OCI-LY7 (cell line): ENCODE measurements around the gene CDK6. TPM values are rescaled to one million over a fixed set of nuclear protein-coding genes. Genes with fewer than 3 reads are reported as not detected.

ENCODE experiments used
- BruUV-seq: library from RNA; stranded (reverse); fragments of 400-500 nt; replicated peaks from 2 replicates; lab custom pipeline; 2021; lab: Mats Ljungman, UMichigan
- CTCF ChIA-PET: fragments of 300-600 bp; sonication (Branson Sonifier 250); formaldehyde crosslinking; loops from one replicate; lab custom pipeline; 2022; ENCODE audit warnings: antibody characterized with exemption; ENCODE audit not compliant: unreplicated experiment; lab: Charles Lee
- POLR2A ChIA-PET: fragments of 300-600 bp; sonication (Branson Sonifier 250); formaldehyde crosslinking; loops from one replicate; lab custom pipeline; 2022; ENCODE audit warnings: antibody characterized with exemption; lab: Charles Lee
- DNase-seq: peaks from one replicate; pipeline ENCODE4 v3.0.0-alpha.2; 2015; ENCODE audit warnings: low spot score
- H2AFZ ChIP-seq: fragments of 200-600 bp; sonication (generic), shearing (Covaris generic); 2 replicates; pipeline ENCODE4 v1.6.1; 2014; ENCODE audit warnings: mild to moderate bottlenecking, antibody characterized with exemption, low read length, moderate library complexity
- H3K27ac ChIP-seq: fragments of 200-600 bp; sonication (generic); 2 replicates; pipeline ENCODE4 v1.5.1; 2014; ENCODE audit warnings: mixed run types, low read depth, mild to moderate bottlenecking, moderate library complexity, low read length, inconsistent platforms; ENCODE audit not compliant: poor library complexity, severe bottlenecking
- H3K36me3 ChIP-seq: fragments of 200-600 bp; sonication (generic); 2 replicates; pipeline ENCODE4 v1.6.1; 2014; ENCODE audit warnings: mild to moderate bottlenecking, antibody characterized with exemption, low read length, moderate library complexity, mixed read lengths; ENCODE audit not compliant: insufficient read depth
- H3K4me1 ChIP-seq: fragments of 200-600 bp; sonication (generic); 2 replicates; pipeline ENCODE4 v1.5.1; 2014; ENCODE audit warnings: mild to moderate bottlenecking, low read length; ENCODE audit not compliant: insufficient read depth, poor library complexity, severe bottlenecking
- H3K4me2 ChIP-seq: fragments of 200-600 bp; sonication (generic); 2 replicates; pipeline ENCODE4 v1.6.1; 2014; ENCODE audit warnings: mild to moderate bottlenecking, low read length
- H3K4me3 ChIP-seq: fragments of 200-600 bp; sonication (generic); 2 replicates; pipeline ENCODE4 v1.5.1; 2014; ENCODE audit warnings: mild to moderate bottlenecking, low read depth, low read length; ENCODE audit not compliant: poor library complexity, severe bottlenecking
- H3K79me2 ChIP-seq: fragments of 200-600 bp; sonication (generic); 2 replicates; pipeline ENCODE4 v1.6.1; 2016; ENCODE audit warnings: low read depth, mild to moderate bottlenecking, low read length, moderate library complexity, mixed read lengths; ENCODE audit not compliant: insufficient read depth
- H3K9me2 ChIP-seq: fragments of 200-600 bp; sonication (generic); 2 replicates; pipeline ENCODE4 v1.6.1; 2016; ENCODE audit warnings: mild to moderate bottlenecking, low read length, mixed read lengths; ENCODE audit not compliant: insufficient read depth
- H3K9me3 ChIP-seq: fragments of 200-600 bp; sonication (generic); 2 replicates; pipeline ENCODE4 v1.6.1; 2014; ENCODE audit warnings: mild to moderate bottlenecking, mixed run types, low read length, mixed read lengths
- H4K20me1 ChIP-seq: fragments of 200-600 bp; sonication (generic); 2 replicates; pipeline ENCODE4 v1.6.1; 2014; ENCODE audit warnings: mild to moderate bottlenecking, antibody characterized with exemption, low read length, moderate library complexity, mixed read lengths; ENCODE audit not compliant: insufficient read depth
- CTCF ChIP-seq: fragments of 200-600 bp; sonication (generic); conservative IDR thresholded peaks from 2 replicates; pipeline ENCODE4 v1.5.1; 2014; ENCODE audit warnings: mild to moderate bottlenecking, antibody characterized with exemption, low read length, moderate library complexity, mixed read lengths
- EZH2phosphoT487 ChIP-seq: fragments of 200-600 bp; sonication (generic); IDR thresholded peaks from 2 replicates; pipeline ENCODE4 v1.6.1; 2018; ENCODE audit warnings: low read depth, borderline replicate concordance, mild to moderate bottlenecking, mixed run types, antibody characterized with exemption, low read length, moderate library complexity, mixed read lengths
- intact Hi-C: fragments of 100-400 bp; cut with micrococcal nuclease; formaldehyde crosslinking; loops from one replicate; pipeline ENCODE4 v1.10.0; 2022; ENCODE audit not compliant: unreplicated experiment
- total RNA-seq, 2 experiments: library from RNA; depleted of rRNA in 1 of 2; stranded (reverse); fragments of >200 nt in 1 of 2; shearing (Covaris generic) in 1 of 2; gene quantifications; 2 replicates each; pipeline ENCODE4 v1.2.3, GENCODE V29; 2014 to 2022

The CDK6 gene
- total RNA-seq, 2 experiments from 2014 or later = 35.5 to 44.1 TPM

GRCh38 chr7:92567460-92567859 lies 268.9 kb downstream of the CDK6 start:
- H3K9me3 ChIP-seq = no peaks in the 10 kb centered on the region
- TF ChIP-seq EZH2phosphoT487 = no peak
- TF ChIP-seq CTCF = no peak
- H3K27ac ChIP-seq = no peak overlapping the region
- H3K36me3 ChIP-seq = peaks cover 87% of the 10 kb centered on the region
- H2AFZ ChIP-seq = no peak overlapping the region
- H3K4me1 ChIP-seq = no peaks in the 10 kb centered on the region
- no peak overlapping the region for H3K4me2 ChIP-seq
- no peak overlapping the region for H3K4me3 ChIP-seq
- no peaks in the 10 kb centered on the region for H3K9me2 ChIP-seq
- ChIA-PET POLR2A (interaction anchor here (1.0 to 2.0 kb wide), 2 partner anchors 11 to 13 kb away, joined by 3 to 8 read pairs; no protein-coding TSS in a partner anchor), CTCF (no interaction called here)
- H3K79me2 ChIP-seq = no peaks in the 10 kb centered on the region
- intact Hi-C loops = loop anchor here (10.0 kb wide), 1 partner anchor 63 kb away; no protein-coding TSS in a partner anchor
- no TSS peak for BruUV-seq
- DNase-seq = no peak
- peaks cover 5% of the 10 kb centered on the region; the same call in 1 of the 2 replicates for H4K20me1 ChIP-seq

- POLR2A ChIA-PET = interaction anchor here (0.5 to 3.1 kb wide), 5 partner anchors 11 to 260 kb away, joined by 3 to 11 read pairs (median 6); no protein-coding TSS in a partner anchor
Observed at GRCh38 chr7:92563345-92563744, 273.0 kb downstream of the CDK6 start.

More at GRCh38 chr7:92563345-92563744, 273.0 kb downstream of the CDK6 start:
- no peak for DNase-seq
- BruUV-seq = no TSS peak
- Histone ChIP-seq H4K20me1 (peaks cover 5% of the 10 kb centered on the region; the same call in 1 of the 2 replicates), H3K9me3 (no peaks in the 10 kb centered on the region), H3K4me1 (no peaks in the 10 kb centered on the region), H2AFZ (no peak overlapping the region), H3K4me2 (no peak overlapping the region), H3K36me3 (peaks cover 77% of the 10 kb centered on the region), H3K79me2 (no peaks in the 10 kb centered on the region), H3K9me2 (no peaks in the 10 kb centered on the region), H3K4me3 (no peak overlapping the region), H3K27ac (no peak overlapping the region)
- CTCF ChIA-PET = no interaction called here
- intact Hi-C loops = loop anchor here (10.0 kb wide), 1 partner anchor 59 kb away; no protein-coding TSS in a partner anchor
- TF ChIP-seq CTCF (no peak), EZH2phosphoT487 (no peak)
